Measurements from ENCODE around the gene SIM2. TPM values are rescaled to one million over a fixed set of nuclear protein-coding genes. Genes with fewer than 3 reads are reported as not detected.

Gene SIM2
- total RNA-seq, 1 donor: not detected

GRCh38 chr21:36732217-36732616 lies 33.3 kb downstream of the SIM2 start:
- TF ChIP-seq CTCF (IDR thresholded peaks at IDR 0.05; ENCODE audit: insufficient read depth, low read depth, low read length): no peak
- DNase-seq (ENCODE audit: low read depth): no peak
- no peak overlapping the region for H3K4me3 ChIP-seq (ENCODE audit: low read depth, low read length)

DNA sequence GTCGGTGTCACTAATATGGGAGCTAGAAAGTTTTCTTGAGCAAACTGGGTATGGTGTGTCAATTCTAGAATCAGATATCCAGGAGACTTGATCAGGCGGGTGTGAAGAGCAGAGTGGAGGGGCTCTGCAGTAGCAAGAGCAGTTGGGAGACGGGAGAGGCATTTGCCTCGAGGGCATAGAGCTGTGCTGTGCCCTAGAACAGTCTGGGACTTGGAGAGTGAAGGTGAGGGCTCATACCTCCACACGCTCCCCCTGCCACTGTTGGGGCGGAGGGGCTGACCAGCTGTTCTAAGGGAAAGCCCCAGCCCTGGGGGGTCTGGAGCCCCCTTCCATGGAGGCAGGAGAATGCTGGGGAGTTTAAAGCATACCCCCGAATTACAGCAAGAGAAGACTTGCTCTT lies 33.8 kb downstream of the SIM2 start:
- TF ChIP-seq CTCF (IDR thresholded peaks at IDR 0.05; ENCODE audit: insufficient read depth, low read depth, low read length): no peak
- no peak for DNase-seq (ENCODE audit: low read depth)
- H3K4me3 ChIP-seq (ENCODE audit: low read depth, low read length): no peak overlapping the region

GRCh38 chr21:36733857-36734256 lies 34.9 kb downstream of the SIM2 start:
- no peak overlapping the region for H3K4me3 ChIP-seq (ENCODE audit: low read depth, low read length)
- TF ChIP-seq CTCF (IDR thresholded peaks at IDR 0.05; ENCODE audit: insufficient read depth, low read depth, low read length): no peak
- no peak for DNase-seq (ENCODE audit: low read depth)

GRCh38 chr21:36734367-36735200 lies 35.7 kb downstream of the SIM2 start:
- no peak overlapping the region for H3K4me3 ChIP-seq (ENCODE audit: low read depth, low read length)
- no peak for DNase-seq (ENCODE audit: low read depth)
- TF ChIP-seq CTCF (IDR thresholded peaks at IDR 0.05; ENCODE audit: insufficient read depth, low read depth, low read length): no peak

GRCh38 chr21:36735201-36735515 lies 36.2 kb downstream of the SIM2 start:
- no peak for TF ChIP-seq CTCF (IDR thresholded peaks at IDR 0.05; ENCODE audit: insufficient read depth, low read depth, low read length)
- no peak overlapping the region for H3K4me3 ChIP-seq (ENCODE audit: low read depth, low read length)
- DNase-seq (ENCODE audit: low read depth): no peak

DNA sequence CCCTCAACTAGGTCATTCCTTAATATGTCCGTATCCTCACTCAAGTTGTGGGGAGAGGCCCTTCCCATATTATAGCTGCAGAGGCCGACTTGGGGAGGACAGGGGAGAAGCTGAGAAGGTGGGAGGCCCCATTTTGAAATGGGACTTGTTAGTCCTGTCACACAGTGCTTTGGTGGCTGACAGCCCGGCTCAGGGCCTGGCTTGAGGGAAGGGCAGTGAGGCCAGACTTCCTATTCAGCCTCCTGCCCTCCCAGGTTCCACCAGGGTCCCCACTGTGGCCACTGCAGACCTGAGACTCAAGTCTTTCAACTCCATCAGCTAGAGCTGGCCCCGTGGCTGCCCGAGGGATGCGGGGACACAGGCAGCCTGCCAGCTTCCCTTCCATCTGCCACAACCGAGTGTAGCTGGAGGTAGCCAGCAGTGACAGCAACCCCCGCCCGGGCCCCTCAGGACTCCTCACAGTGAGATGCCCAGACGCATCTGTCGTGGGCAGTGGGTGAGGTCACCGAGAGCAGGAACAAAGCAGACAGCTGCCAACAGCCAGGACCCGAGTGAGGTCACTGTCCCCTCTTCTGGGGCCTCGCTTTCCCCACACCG lies 36.9 kb downstream of the SIM2 start:
- no peak for DNase-seq (ENCODE audit: low read depth)
- no peak overlapping the region for H3K4me3 ChIP-seq (ENCODE audit: low read depth, low read length)
- TF ChIP-seq CTCF (IDR thresholded peaks at IDR 0.05; ENCODE audit: insufficient read depth, low read depth, low read length): no peak

Data from fibroblast of villous mesenchyme (primary cell).